GM10266 (cell line): ENCODE results near the gene SNAI3.

Source experiments
- DNase-seq: peaks from one replicate; pipeline ENCODE4 v3.0.0; 2012; ENCODE audit errors: extremely low spot score
- CTCF ChIP-seq: IDR thresholded peaks from 2 replicates; pipeline ENCODE4 v1.5.1; 2012; ENCODE audit warnings: mild to moderate bottlenecking, low read depth; ENCODE audit not compliant: control insufficient read depth, insufficient read depth; ENCODE audit errors: missing control alignments

SNAI3 gene

DNA sequence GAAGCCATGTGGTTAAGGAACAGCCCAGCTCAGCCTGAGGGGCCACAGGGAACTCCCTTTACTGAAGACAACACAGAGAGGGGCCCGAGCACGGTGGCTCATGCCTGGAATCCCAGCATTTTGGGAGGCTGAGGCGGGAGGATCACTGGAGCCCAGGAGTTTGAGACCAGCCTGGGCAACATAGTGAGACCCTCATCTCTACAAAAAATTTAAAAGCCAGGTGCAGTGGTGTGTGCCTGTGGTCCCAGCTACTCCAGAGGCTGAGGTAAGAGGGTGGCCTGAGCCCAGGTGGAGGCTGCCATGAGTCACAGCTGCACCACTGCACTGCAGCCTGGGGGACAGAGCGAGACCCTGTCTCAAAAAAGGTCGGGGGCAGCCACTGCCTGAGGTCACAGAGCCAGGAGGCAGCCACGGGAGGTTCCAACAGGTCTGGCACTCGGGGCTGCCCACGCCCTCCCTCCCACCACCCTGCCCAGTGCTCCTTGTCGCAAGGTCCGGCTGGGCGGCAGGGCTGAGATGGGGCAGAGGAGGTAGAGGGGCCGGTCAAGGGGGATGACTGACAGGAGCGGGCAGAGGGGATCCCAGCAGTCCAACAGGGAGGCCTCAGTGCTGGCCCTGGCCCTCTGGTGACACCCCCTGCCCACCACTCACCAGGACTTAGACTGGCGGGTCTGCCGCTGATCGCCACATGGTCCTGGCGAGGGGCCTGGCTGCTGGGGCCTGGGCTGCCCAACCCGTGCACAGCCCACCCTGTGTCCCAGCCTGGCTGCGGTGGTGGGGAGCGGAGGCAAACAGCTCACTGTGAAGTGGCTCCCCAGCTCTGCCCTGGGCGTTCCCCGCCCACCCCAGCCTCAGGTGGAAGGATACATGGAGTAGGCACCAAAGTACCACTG, 38.9 kb downstream of the SNAI3 start:
- TF ChIP-seq CTCF = no peak
- DNase-seq = no peak

GRCh38 chr16:88646345-88647034, 39.8 kb downstream of the SNAI3 start:
- DNase-seq = no peak
- no peak for TF ChIP-seq CTCF

GRCh38 chr16:88645941-88646340, 40.4 kb downstream of the SNAI3 start:
- no peak for DNase-seq
- no peak for TF ChIP-seq CTCF

DNA sequence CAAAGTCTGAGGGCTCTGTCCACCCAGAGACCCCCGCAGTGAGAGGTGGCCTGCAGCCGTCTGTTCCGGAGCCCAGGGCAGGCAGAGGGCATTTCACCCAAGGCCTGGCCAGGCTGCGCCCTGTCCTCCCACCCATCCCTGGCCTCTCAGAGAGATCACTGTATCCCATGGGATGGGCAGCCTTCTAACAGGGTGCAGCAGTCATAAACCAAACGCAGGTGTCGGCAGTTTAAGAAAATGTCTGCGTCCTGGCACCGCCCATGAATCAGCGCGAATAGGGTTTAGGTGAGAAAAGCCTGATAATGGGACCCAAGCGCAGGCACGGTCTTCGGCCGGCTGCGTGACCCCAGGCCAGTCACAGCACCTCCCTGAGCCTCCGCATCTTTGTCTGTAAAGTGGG, 40.9 kb downstream of the SNAI3 start:
- no peak for TF ChIP-seq CTCF
- DNase-seq = no peak

GRCh38 chr16:88643644-88643932, 42.7 kb downstream of the SNAI3 start:
- TF ChIP-seq CTCF = no peak

DNA sequence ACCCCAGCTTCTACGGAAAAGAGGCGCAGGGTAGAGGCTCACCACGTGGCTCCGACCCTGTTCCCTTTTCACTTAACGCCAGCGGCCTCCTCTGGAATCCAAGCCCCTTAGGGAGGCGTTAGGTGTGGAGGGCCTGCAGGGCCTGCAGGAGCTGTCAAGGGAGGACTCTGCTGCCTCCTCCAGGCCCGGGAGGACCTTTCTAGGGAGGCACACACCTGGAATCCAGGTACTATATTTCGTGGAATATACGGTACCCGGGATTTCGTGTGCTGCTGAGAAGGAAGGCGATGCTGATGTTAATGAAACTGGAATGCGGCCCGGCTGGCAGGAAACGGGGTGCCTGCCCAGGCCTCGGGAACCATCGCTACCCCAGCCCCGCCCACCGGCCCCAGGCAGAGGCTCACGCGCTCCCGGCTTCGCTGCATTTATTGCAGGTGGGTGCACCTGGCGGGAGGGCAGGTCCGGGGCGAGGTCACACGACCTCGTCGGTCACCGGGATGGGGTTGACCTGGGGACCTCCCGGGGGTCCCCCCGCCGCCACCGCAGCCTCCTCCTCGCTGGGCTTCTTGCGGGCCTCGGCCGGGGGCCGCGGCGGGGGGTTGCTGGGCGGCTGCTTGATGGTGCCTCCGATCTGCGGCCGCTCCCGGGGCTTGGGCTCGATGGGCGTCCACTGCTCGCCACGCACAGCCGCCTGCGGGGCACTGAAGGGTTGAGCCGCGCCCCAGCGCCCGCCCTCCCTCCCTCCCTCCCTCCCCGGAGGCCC, 43.2 kb downstream of the SNAI3 start:
- TF ChIP-seq CTCF = no peak

More at GRCh38 chr16:88643644-88643932, 42.7 kb downstream of the SNAI3 start:
- DNase-seq = no peak

More for the DNA sequence above, 43.2 kb downstream of the SNAI3 start:
- no peak for DNase-seq
